GM04504 (cell line): ENCODE results near the gene NSD2.

Experiments
- DNase-seq: peaks from one replicate; pipeline ENCODE4 v3.0.0-alpha.2; 2012; ENCODE audit warnings: low read depth

NSD2 gene

DNA sequence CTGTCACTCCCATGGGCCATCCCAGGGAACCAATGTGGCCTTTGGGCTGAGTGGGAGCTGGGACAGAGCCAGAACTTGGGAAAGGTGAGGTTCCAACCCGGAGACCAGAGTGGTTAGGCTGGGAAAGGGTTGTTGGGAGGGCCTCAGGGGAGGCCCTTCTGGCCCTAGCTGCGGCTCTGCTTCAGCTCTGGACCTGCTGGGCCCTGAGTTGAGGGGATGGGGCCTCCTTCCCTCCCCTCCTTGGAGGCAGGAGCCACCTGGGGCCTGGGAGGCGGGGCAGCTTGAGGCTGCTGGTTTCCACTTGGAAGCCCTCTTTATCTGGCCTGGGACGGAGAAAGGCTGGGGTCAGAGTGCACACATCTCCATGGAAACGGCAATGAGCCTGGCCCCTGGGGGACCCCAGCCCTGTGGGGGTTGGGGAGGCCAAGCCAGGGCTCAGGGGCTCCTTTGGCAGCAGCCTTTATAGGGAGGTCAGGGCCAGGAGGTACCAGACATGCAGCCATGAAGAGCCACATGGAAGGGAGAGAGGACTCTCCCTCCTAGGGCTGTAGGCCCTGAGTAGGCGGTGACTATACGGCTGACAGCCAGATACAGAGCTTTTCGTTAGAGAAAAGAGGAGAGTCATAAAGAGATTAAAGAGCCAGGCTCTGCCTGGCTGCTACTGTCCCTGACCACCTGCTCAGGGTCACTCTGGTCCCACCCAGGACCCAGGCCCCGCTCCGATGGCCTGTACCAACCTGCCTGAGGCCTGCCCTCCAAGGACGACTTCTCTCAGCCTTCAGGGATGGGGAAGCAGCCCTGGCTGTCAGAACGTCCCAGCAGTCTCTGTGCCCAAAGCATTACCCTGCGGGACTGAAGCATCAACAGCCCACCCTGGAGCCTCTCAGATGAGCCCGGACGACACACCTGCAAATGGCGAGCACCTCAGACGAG, 6.9 kb upstream of the NSD2 start:
- no peak for DNase-seq

- DNase-seq = no peak
Measured at GRCh38 chr4:1866189-1866661, 5.0 kb upstream of the NSD2 start.

DNA sequence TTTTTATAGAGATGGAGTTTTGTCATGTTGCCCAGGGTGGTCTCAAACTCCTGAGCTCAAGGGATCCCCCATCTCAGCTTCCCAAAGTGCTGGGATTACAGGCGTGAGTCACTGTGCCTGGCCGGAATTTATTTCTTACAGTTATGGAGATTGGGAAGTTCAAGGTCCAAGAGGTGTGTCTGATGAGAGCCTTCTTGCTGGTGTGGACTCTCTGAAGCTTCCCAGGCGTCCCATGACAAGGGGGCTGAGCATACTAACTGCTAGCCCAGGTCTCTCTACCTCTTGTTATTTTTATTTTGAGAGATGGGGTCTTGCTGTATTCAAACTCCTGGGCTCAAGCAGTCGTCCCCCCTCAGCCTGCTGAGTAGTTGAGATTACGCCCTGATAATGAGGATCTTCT, 2.9 kb upstream of the NSD2 start:
- no peak for DNase-seq

DNA sequence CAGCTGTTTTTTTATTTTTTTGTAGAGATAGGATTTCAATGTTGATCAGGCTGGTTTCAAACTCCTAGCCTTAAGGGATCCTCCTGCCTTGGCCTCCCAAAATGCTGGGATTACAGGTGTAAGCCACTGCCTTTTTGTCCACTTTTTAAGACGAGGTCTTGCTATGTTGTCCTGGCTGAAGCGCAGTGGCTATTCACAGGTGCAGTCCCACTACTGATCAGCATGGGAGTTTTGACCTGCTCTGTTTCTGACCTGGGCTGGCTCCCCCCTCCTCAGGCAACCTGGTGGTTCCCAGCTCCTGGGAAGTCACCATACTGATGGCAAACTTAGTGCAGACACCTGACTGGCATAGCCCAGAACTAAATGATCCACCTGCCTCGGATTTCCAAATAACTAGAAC, 2.3 kb upstream of the NSD2 start:
- no peak for DNase-seq

DNA sequence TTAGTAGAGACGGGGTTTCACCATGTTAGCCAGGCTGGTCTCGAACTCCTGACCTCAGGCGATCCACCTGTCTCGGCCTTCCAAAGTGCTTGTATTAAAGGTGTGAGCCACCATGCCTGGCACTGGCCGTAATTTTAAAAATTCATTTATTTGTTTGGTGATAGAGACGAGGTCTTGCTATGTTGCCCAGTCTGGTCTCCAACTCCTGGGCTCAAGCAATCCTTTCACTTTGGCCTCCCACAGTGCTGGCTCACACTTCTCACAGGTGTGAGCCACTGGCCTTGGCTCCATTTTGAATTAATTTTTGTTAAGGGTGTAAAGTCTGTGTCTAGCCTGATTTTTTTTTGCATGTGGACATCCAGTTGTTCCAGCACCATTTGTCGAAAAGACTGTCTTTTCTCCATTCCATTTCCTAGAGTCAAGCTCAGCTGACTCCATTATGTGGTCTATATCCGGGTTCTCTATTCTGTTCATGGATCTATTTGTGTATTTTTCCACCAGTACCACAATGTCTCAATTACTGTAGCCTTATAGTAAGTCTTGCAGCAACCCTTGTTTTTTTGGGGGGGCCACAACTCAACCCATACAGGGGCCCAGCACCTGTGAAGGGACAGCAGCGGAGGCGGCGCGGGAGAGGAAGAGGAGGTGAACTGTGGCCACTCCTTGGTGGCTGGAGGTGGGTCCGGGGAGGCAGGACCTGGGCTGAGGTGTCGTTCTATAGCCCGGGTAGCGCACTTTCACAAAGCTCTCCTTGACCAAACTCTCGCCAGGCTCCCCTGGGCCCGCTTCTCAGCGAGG, 1.5 kb upstream of the NSD2 start:
- DNase-seq = no peak

GRCh38 chr4:1870328-1870577, 940 bp upstream of the NSD2 start:
- DNase-seq = peak; percentile 49

DNA sequence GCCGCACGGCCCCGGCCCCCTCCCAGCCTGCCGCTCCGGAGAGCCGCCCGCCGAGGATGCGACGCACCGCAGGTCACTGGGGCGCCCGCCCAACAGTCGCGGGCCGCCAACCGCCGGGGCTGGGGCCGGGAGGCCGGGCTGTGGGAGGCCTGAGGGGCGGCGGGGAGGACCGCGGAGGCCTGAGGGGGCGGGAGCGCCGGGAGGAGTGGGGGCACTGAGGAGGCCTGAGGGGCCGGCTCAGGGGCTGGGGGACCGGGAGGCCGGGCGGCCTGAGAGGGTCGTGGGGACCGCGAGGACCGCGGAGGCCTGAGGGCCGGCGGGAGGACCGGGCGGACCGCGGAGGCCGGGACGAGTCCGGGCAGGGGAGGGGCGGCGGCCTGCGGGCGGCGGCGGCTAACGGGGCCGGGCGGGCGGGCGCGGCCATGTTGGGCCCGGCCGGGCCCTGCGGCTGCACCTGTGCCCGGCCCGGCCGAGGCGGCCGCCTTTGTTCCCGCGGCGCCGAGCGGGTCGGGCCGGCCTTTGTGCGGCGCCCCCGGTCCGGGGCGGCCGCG, 353 bp downstream of the NSD2 start:
- DNase-seq = no peak

- peak; percentile 45 for DNase-seq
Measured at GRCh38 chr4:1872870-1873269, 1.7 kb downstream of the NSD2 start.

- no peak for DNase-seq
Measured at GRCh38 chr4:1873291-1873690, 2.1 kb downstream of the NSD2 start.

DNA sequence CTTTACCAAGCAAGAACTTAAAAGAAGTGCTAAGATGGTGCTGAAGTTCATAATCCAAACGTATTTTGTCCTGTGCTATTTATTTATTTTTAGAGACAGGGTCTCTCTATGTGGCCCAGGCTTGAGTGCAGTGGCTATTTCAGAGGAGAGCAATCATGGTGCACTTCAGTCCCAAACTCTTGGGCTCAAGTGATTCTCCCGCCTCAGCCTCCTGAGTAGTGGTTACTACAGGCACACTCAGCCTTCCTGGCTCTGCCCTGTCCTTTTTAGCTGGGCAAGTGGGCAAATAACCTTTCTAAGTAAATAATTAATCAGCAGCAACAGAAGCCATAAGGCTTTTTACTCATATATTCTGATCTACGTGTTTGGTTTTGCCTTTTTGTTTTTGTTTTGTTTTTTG, 2.6 kb downstream of the NSD2 start:
- no peak for DNase-seq

DNA sequence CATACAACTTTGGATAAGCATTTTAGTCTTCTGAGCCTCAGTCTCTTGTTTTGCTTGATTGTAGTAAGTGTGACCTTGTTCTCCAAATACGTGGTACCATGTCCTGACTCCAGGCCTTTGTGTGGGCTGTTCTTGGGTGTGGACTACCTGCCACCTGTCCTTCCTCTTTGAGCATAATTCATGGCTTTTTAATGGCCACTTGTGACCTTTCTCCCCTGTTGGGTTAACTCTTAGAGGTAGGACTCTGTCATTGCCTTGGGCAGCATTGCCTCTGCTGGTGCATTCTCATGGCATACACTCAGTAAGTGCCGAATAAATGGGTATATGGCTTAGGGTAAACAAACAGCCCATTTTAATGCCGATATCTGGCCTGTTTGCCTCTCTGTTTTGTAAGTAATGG, 3.0 kb downstream of the NSD2 start:
- no peak for DNase-seq

DNA sequence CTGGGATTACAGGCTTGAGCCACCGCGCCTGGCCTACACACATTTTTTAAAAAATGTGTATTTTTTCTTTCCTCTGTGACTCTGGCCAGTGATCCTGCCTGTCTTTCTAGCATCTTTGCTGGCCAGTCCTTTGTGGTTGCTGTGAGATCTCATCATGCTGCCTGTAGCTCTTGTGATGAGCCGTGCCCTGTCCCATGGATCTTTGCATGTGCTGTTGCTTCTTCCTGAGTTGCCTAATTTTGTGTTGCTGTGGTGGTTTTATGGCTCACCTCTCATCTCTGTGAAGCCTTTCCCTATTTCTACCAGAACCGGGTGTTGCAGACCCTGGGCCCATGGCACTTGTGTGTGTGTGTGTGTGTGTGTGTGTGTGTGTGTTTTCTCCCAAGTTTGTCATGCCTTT, 8.3 kb downstream of the NSD2 start:
- no peak for DNase-seq

DNA sequence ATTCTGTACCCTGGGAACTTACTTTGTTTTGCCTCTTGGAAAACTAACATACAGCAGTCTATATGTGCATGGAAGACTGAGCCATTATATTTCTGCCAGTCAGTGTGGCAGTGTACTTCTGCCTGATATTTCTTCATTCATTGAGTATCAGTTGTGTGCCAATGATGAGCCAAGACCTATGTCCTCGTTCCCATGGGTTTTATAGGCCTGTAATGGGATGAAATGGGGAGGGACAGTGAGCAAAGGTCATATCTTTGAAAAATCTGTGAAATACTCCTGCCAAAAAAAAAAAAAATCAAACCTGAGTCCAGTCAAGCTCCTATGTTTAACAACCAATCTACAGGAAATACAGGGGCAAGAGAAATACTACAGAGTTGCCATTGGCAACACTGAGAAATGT, 9.1 kb downstream of the NSD2 start:
- no peak for DNase-seq

DNA sequence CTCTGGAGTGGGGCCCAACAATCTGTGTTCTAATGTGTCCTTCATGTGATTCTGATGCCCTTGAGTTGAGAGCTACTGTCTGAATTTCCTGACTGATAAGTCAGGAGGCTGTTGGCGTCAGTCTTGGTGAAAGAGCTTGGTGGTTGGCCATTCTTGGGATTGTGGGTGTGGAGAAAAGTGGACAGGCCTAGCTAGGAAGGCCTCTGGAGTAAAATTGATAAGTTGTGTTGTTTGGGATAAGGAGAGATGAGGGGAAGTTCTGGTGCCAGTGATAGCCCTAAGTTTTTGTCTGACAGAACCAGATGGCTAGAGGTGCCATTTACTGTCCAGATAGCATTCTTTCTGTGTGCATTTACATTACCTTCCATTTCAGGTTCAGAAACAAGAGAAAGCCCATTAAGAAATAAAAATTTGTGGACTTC, 11.7 kb downstream of the NSD2 start:
- no peak for DNase-seq

GRCh38 chr4:1883583-1883982, 12.4 kb downstream of the NSD2 start:
- DNase-seq = no peak

DNA sequence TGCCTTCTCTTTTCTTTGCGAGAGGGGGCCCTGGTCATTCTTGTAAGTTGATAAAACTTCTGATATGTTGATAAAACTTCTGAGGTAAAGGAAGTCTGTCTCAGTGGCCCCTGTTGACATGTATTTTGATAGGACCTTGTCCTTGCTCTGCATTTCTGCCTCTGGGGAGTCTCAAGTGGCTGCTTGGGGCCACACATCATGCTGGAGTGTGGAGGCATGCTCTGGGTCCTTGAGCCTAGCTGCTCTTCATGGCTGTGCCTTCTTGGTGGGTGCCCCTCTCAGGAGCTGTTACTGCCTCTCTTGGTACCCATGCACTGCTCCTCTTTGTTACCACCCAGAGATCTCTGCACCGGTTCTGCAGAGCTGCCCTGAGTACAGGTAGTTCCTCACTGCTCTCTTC, 14.2 kb downstream of the NSD2 start:
- no peak for DNase-seq

DNA sequence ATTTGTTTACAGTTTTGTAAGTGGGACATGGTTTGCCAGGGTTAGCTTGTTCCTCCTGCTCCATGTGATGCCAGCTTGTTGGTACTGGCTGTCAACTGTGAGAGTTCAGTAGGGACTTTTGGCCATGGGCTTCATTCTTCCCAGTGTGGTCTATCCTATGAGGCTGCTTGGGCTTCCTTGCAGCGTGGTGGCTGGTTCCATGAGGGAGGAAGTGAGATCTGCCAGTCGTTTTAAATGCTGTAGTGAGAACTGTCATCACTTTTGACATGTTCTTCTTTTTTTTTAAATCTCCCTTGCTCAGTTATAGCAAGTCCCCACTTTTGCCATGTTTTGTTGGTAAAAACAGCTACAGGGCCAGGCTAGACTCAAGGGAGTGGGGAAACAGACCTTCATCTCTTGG, 15.9 kb downstream of the NSD2 start:
- no peak for DNase-seq

DNA sequence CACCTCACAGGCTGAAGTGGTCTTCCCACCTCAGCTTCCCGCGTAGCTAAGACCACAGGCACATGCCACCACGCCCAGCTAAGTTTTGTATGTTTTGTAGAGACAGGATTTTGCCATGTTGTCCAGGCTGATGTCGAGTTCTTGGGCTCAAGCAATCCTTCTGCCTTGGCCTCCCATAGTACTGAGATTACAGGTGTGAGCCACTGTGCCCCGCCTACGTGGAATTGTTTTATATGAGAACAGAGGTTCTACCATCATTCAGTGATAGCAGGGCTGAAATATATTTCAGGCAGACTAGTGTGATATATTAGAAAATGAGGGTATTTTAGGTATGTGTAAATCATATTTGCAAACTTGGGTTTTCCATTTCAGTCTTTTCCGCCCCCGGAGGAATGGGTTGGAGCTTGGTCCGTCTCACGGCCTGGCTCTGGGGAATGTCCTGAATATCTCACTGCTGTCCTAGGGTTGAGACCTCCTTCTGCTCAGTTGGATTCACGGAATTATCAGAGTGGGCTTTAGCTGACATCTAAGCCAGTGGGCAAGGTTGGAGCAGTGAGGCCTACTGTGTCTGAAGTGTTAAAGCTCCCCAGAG, 19.9 kb downstream of the NSD2 start:
- DNase-seq = no peak

DNA sequence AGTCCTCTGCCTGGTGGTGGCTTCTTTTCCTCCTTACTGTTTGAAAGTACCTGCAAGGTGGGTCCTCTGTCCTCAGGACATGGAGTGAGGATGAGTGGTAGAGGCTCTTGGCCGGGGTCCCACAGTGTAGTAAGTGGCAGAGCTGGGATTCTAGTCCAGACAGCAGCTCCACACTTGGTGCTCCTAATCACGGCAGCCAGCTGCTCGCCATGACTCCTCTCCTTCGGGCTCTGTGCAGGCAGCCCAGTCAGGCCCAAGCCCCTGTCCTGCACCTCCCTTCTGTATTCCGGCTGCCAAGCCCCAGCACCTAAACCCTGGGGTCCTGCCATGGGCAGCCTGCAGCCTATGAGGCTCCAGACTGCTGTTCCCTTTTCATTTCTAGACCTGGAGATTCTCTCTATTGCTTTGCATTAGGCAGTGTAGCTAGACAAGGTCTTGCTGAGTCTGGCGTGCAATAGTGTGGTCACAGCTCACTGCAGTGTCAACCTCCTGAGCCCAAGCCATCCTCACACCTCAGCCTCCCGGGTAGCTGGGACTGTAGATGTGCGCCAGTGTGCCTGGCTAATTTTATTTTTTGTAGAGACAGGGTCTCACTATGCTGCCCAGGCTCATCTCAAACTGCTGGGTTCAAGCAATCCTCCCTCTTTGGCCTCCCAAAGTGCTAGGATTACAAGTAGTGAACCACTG, 24.9 kb downstream of the NSD2 start:
- no peak for DNase-seq

DNA sequence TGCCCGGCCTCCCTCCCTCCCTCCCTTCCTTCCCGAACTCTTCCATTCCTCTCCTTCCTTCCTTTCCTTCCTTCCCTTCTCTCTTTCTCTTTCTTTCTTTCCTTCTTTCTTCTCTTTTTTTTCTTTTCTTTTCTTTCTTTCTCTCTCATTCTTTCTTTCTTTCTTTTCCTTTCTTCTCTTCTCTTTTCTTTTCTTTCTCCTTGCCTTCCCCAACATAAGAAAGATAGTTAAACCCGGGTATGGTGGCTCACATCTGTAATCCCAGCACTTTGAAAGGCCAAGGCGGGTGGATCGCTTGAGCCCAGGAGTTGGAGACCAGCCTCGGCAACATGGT, 25.4 kb downstream of the NSD2 start:
- no peak for DNase-seq

- DNase-seq = no peak
Measured at GRCh38 chr4:1898007-1898406, 26.8 kb downstream of the NSD2 start.

DNA sequence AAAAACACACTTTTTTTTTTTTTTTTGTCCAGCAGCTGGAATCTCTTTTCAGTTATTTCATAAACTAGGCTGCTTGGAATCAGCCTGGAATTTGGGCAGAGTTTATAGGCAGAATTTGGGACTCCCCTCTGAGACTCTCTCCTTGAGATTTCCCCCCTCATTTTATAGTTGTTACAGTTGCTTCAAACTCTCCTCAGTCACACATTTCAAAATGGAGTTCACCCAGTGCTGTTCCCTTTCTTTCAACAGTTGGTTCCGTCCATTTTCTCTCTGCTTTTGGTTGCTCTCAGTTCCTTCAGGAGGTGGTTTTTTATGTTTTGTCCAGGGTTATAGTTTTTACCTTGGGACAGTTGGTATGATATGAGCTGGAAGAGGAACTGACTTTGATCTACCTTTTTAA, 27.5 kb downstream of the NSD2 start:
- DNase-seq = no peak
